ENCODE results near the gene PIK3R2. TPM values are rescaled to one million over a fixed set of nuclear protein-coding genes. Genes with fewer than 3 reads are reported as not detected.

Gene PIK3R2
- total and polyA plus RNA-seq, 2 of the 8 experiments (the other 6 are each of a cell fraction or from before 2014, with no cell fraction given), result 21.7 to 57.1 TPM

GRCh38 chr19:18205200-18205892 lies 52.4 kb downstream of the PIK3R2 start (continued):
- TF ChIP-seq CHD7 (IDR thresholded peaks at IDR 0.05; ENCODE audit: insufficient replicate concordance, low read length) (peak; percentile 2), SRF (IDR thresholded peaks at IDR 0.05; ENCODE audit: low read depth, low read length) (no peak), CREB1 (IDR thresholded peaks at IDR 0.05) (no peak), ATF2 (IDR thresholded peaks at IDR 0.05; ENCODE audit: low read length) (no peak), TAF1 (IDR thresholded peaks at IDR 0.05; ENCODE audit: low read depth, low read length) (no peak; the same call in 1 of the 2 replicates), POLR2A (IDR thresholded peaks at IDR 0.05; ENCODE audit: control extremely low read depth in 1 of 2, low read depth in 2 of 2, low read length in 2 of 2) (0 out of 3 replicates have a peak, but pooled peaks of 1 of the 2 experiments have one; percentile 59), EP300 (IDR thresholded peaks at IDR 0.05; ENCODE audit: borderline replicate concordance in 1 of 2, low read depth in 2 of 2, low read length in 2 of 2) (no peak), BRCA1 (IDR thresholded peaks at IDR 0.05; ENCODE audit: low read depth, low read length) (no peak), RBBP5 (IDR thresholded peaks at IDR 0.05; ENCODE audit: borderline replicate concordance, low read depth, low read length) (no peak)
